ENCODE data around the gene STT3A. TPM values are rescaled to one million over a fixed set of nuclear protein-coding genes. Genes with fewer than 3 reads are reported as not detected.

Gene STT3A
- total RNA-seq, 1 experiment from 2014 or later: 156 TPM

- DNase-seq (ENCODE audit: low read depth, low spot score): no peak
- no TSS peak for BruUV-seq (replicated peaks)
- ChIA-PET POLR2A (interaction anchor here (0.6 to 1.1 kb wide), 2 partner anchors 14 to 18 kb away, joined by 3 to 4 read pairs; partner anchors contain the start of gene EI24), RAD21 (ENCODE audit: low non-redundant PET in 1 of 2, low total read pairs in 2 of 2, uncharacterized antibody in 2 of 2, unreplicated experiment in 2 of 2) (no interaction called here), CTCF (no interaction called here)
- Histone ChIP-seq H2AFZ (ENCODE audit: low read depth, low read length, poor library complexity, severe bottlenecking) (no peak overlapping the region), H4K20me1 (ENCODE audit: insufficient read depth) (no peaks in the 10 kb centered on the region), H3K4me2 (ENCODE audit: low read length) (no peak overlapping the region), H3K27ac (ENCODE audit: low read depth, low read length) (no peak overlapping the region), H3K9me2 (ENCODE audit: insufficient read depth) (no peaks in the 10 kb centered on the region), H3K9me3 (ENCODE audit: control insufficient read depth in 1 of 2, insufficient read depth in 1 of 2, low read depth in 1 of 2, low read length in 2 of 2) (no peaks in the 10 kb centered on the region), H3K4me3 (replicated peaks in 1 of 2; ENCODE audit: low read depth in 1 of 2, low read length in 2 of 2) (no peak overlapping the region), H3K79me2 (ENCODE audit: insufficient read depth, low read length) (peaks cover 8% of the 10 kb centered on the region; the same call in 1 of the 2 replicates), H3K36me3 (ENCODE audit: control insufficient read depth in 1 of 2, insufficient read depth in 2 of 2, low read length in 2 of 2) (peaks cover 4 to 15% of the 10 kb centered on the region in 2 experiments; a peak in 2 of 4 replicates), H3K9ac (ENCODE audit: low read length) (no peak overlapping the region), H3K4me1 (ENCODE audit: control insufficient read depth in 1 of 2, insufficient read depth in 2 of 2, low read length in 2 of 2) (peaks cover 6 to 22% of the 10 kb centered on the region in 2 experiments; a peak in 3 of 4 replicates), H3K27me3 (ENCODE audit: insufficient read depth, low read length) (no peaks in the 10 kb centered on the region)
- ATAC-seq: no peak
- no peak for TF ChIP-seq CTCF (IDR thresholded peaks at IDR 0.05 in 2 of 3, conservative IDR thresholded peaks at IDR 0.05 in 1 of 3; ENCODE audit: borderline replicate concordance in 1 of 3, insufficient read depth in 1 of 3, low read depth in 2 of 3, low read length in 2 of 3)
- TF ChIP-seq ZNF274 (IDR thresholded peaks at IDR 0.05; ENCODE audit: low read depth, low read length): no peak
- TF ChIP-seq CBX3 (IDR thresholded peaks at IDR 0.05; ENCODE audit: low read depth): no peak
- no peak for TF ChIP-seq CEBPB (IDR thresholded peaks at IDR 0.05; ENCODE audit: low read depth)
- TF ChIP-seq YY1 (IDR thresholded peaks at IDR 0.05; ENCODE audit: extremely low read depth, insufficient replicate concordance, low read depth, low read length): no peak
- TF ChIP-seq POLR2AphosphoS5 (IDR thresholded peaks at IDR 0.05; ENCODE audit: low read depth, low read length): no peak
- TF ChIP-seq EGR1 (IDR thresholded peaks at IDR 0.05; ENCODE audit: low read depth): no peak
- TF ChIP-seq EZH2 (IDR thresholded peaks at IDR 0.05): no peak
- TF ChIP-seq MAX (IDR thresholded peaks at IDR 0.05): no peak
- no peak for TF ChIP-seq POLR2A (IDR thresholded peaks at IDR 0.05; ENCODE audit: borderline replicate concordance, extremely low read depth, insufficient read depth, insufficient read length)
- TF ChIP-seq JUND (IDR thresholded peaks at IDR 0.05): no peak
- no peak for TF ChIP-seq SP1 (IDR thresholded peaks at IDR 0.05; ENCODE audit: low read depth)
- no peak for TF ChIP-seq SIN3A (IDR thresholded peaks at IDR 0.05; ENCODE audit: low read depth)
- no peak for TF ChIP-seq RAD21 (IDR thresholded peaks at IDR 0.05; ENCODE audit: low read depth)
- TF ChIP-seq, protein P1, sequence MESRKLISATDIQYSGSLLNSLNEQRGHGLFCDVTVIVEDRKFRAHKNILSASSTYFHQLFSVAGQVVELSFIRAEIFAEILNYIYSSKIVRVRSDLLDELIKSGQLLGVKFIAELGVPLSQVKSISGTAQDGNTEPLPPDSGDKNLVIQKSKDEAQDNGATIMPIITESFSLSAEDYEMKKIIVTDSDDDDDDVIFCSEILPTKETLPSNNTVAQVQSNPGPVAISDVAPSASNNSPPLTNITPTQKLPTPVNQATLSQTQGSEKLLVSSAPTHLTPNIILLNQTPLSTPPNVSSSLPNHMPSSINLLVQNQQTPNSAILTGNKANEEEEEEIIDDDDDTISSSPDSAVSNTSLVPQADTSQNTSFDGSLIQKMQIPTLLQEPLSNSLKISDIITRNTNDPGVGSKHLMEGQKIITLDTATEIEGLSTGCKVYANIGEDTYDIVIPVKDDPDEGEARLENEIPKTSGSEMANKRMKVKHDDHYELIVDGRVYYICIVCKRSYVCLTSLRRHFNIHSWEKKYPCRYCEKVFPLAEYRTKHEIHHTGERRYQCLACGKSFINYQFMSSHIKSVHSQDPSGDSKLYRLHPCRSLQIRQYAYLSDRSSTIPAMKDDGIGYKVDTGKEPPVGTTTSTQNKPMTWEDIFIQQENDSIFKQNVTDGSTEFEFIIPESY (IDR thresholded peaks at IDR 0.05; ENCODE audit: extremely low read depth, insufficient replicate concordance, low read length): no peak
- no peak for TF ChIP-seq REST (IDR thresholded peaks at IDR 0.05; ENCODE audit: low read depth)
- no peak for TF ChIP-seq FOSL1 (IDR thresholded peaks at IDR 0.05; ENCODE audit: low read depth)
- TF ChIP-seq ATF3 (IDR thresholded peaks at IDR 0.05): no peak
- no peak for TF ChIP-seq TCF7L2 (IDR thresholded peaks at IDR 0.05; ENCODE audit: borderline replicate concordance, extremely low read depth, insufficient read depth, insufficient read length)
- intact Hi-C loops (cut with micrococcal nuclease): no loop called here
Observed at GRCh38 chr11:125587480-125587879, 5.2 kb upstream of the STT3A start.
